GM19438 (cell line): ENCODE measurements around the gene TENT4B.

Experiments used
- ATAC-seq: cut with Tn5 transposase; IDR thresholded peaks from one replicate; pipeline ENCODE4 v1.9.1; 2021; ENCODE audit warnings: low read depth; ENCODE audit not compliant: unreplicated experiment

TENT4B gene

GRCh38 chr16:50280932-50281331 is 127.8 kb downstream of the TENT4B start:
- ATAC-seq = no peak
